ENCODE measurements around the gene PBXIP1. TPM values are rescaled to one million over a fixed set of nuclear protein-coding genes. Genes with fewer than 3 reads are reported as not detected.

Gene PBXIP1
- total RNA-seq, 1 donor from 2014 or later, result 92.6 TPM

DNA sequence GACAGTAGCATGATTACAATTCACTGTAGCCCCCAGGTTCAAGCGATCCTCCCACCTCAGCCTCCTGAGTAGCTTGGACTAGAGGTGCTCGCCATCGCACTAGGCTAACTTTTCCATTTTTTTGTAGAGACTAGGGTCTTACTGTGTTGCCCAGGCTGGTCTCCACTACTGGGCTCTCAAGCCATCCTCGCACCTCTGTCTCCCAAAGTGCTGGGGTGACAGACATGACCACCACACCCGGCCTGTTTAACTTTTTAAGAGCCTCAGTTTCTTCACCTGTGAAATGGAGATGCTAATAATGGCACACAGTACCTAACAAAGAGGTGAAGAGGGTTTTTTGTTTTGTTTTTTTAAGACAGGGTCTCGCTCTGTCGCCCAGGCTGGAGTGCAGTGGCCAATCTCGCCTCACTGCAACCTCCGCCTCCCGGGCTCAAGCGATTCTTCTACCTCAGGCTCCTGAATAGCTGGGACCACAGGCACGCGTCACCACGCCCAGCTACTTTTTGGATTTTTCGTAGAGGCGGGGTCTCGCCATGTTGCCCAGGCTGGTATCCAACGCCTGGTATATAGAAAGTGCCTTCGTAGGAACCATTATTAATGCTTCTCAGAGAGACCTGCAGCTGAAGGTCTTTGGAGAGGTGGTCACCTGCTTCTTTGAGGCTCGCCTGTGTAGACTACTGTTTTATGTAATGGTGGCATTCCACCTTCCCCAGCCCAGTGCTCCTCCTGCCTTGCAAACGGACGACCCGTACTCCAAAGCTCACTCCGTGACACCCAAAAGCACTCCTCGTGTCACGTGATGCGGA is 19.9 kb downstream of the PBXIP1 start:
- TF ChIP-seq, protein P1, sequence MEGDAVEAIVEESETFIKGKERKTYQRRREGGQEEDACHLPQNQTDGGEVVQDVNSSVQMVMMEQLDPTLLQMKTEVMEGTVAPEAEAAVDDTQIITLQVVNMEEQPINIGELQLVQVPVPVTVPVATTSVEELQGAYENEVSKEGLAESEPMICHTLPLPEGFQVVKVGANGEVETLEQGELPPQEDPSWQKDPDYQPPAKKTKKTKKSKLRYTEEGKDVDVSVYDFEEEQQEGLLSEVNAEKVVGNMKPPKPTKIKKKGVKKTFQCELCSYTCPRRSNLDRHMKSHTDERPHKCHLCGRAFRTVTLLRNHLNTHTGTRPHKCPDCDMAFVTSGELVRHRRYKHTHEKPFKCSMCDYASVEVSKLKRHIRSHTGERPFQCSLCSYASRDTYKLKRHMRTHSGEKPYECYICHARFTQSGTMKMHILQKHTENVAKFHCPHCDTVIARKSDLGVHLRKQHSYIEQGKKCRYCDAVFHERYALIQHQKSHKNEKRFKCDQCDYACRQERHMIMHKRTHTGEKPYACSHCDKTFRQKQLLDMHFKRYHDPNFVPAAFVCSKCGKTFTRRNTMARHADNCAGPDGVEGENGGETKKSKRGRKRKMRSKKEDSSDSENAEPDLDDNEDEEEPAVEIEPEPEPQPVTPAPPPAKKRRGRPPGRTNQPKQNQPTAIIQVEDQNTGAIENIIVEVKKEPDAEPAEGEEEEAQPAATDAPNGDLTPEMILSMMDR (IDR thresholded peaks at IDR 0.05), result no peak
- H3K9me3 Mint-ChIP-seq (ENCODE audit: unreplicated experiment), result no peaks in the 10 kb centered on the region
- peaks cover 4% of the 10 kb centered on the region for H3K36me3 Mint-ChIP-seq (ENCODE audit: unreplicated experiment)
- no peaks in the 10 kb centered on the region for H3K27me3 Mint-ChIP-seq (ENCODE audit: unreplicated experiment)
- H3K4me3 Mint-ChIP-seq (ENCODE audit: unreplicated experiment), result peak overlapping the region; percentile 99
- no peak for DNase-seq (ENCODE audit: extremely low spot score, unreplicated experiment)
- peak overlapping the region; percentile 99 for H3K27ac Mint-ChIP-seq (ENCODE audit: unreplicated experiment)
- H3K4me1 Mint-ChIP-seq (ENCODE audit: unreplicated experiment), result peaks cover 26% of the 10 kb centered on the region

GRCh38 chr1:154934358-154934948 is 21.4 kb downstream of the PBXIP1 start:
- TF ChIP-seq, protein P1 (IDR thresholded peaks at IDR 0.05), result no peak
- DNase-seq (ENCODE audit: extremely low spot score, unreplicated experiment), result no peak
- Mint-ChIP-seq H3K36me3 (ENCODE audit: unreplicated experiment) (peaks cover 9% of the 10 kb centered on the region), H3K4me3 (ENCODE audit: unreplicated experiment) (no peak overlapping the region), H3K27me3 (ENCODE audit: unreplicated experiment) (no peaks in the 10 kb centered on the region), H3K9me3 (ENCODE audit: unreplicated experiment) (no peaks in the 10 kb centered on the region), H3K27ac (ENCODE audit: unreplicated experiment) (no peak overlapping the region), H3K4me1 (ENCODE audit: unreplicated experiment) (peaks cover 26% of the 10 kb centered on the region)

- DNase-seq (ENCODE audit: extremely low spot score, unreplicated experiment), result no peak
- TF ChIP-seq, protein P1 (IDR thresholded peaks at IDR 0.05), result no peak
- Mint-ChIP-seq H3K4me1 (ENCODE audit: unreplicated experiment) (peaks cover 10% of the 10 kb centered on the region), H3K36me3 (ENCODE audit: unreplicated experiment) (peaks cover 16% of the 10 kb centered on the region), H3K27me3 (ENCODE audit: unreplicated experiment) (no peaks in the 10 kb centered on the region), H3K4me3 (ENCODE audit: unreplicated experiment) (no peak overlapping the region), H3K9me3 (ENCODE audit: unreplicated experiment) (no peaks in the 10 kb centered on the region), H3K27ac (ENCODE audit: unreplicated experiment) (no peak overlapping the region)
Measured at GRCh38 chr1:154931940-154932487, 23.9 kb downstream of the PBXIP1 start.

DNA sequence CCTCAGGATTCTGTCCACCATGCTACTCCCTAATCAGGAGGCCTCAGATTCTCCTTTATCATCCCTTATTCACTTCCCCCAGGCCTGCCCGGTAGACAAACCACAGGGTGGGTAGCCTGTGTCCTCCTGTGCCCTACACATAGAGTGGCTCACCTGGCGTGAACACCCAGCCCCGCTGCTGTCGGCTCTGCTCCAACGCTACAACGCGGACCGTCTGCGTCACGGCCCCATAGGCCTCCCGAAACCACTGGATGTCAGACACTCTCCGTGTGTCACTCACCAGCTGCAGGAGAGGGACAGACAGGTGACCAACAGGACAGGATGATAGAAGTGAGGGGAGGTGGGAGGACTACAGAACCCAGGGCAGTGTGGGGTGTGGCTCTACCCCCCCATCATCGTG is 29.7 kb downstream of the PBXIP1 start:
- TF ChIP-seq, protein P1 (IDR thresholded peaks at IDR 0.05), result no peak
- Mint-ChIP-seq H3K36me3 (ENCODE audit: unreplicated experiment) (peaks cover 32% of the 10 kb centered on the region), H3K27me3 (ENCODE audit: unreplicated experiment) (no peaks in the 10 kb centered on the region), H3K4me3 (ENCODE audit: unreplicated experiment) (no peak overlapping the region), H3K9me3 (ENCODE audit: unreplicated experiment) (no peaks in the 10 kb centered on the region), H3K4me1 (ENCODE audit: unreplicated experiment) (no peaks in the 10 kb centered on the region), H3K27ac (ENCODE audit: unreplicated experiment) (no peak overlapping the region)
- DNase-seq (ENCODE audit: extremely low spot score, unreplicated experiment), result no peak
